ENCODE data around the gene SMLR1.
"Not testable (repeated sequence)": the region's sequence is repeated elsewhere in the genome, so short reads cannot be mapped to it uniquely, and the experiment has no call there.

The SMLR1 gene

DNA sequence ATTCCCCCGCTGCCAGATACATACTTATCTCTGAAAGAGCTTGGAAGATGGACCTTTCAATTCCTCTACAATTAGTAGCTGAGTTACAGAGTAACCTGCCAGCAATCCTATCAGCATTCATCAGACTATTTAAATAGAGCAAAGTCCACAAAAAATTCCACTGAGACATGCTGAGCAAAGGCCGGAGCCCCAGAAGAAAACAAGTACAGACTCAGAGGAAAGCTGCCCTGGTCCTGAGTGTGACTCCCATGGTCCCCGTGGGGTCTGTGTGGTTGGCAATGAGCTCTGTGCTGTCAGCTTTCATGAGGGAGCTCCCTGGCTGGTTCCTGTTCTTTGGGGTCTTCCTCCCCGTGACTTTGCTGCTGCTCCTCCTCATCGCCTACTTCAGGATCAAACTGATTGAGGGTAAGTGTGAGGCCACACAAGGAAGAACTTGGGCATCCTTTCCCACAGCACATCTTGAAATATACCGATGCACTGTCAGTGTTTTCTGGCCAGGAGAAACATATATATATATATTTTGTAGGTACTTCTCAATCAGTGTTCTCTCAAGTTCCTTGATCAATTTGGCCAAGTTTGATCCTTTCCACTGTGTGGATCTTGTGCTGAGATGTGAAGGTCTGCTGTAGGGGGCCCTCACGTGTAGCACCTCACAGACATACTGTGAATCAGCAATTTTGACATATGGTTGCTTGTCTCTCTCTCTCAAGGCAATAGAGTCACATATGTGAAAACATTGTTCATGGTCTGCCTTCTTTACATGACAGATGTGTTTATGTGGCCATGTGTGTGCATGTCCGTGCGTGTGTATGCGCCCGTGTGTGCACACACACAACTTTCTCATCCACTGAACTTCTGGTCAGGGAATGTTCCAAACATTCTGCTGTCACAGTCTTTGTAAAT is at the start of gene SMLR1:
TSS of gene SMLR1 (plus strand) at position 160 of the 903 bp plus-strand sequence. CDS start at position 168, 8 bp downstream.
- no peak for DNase-seq (ENCODE audit: low read depth in 4 of 4, low spot score in 1 of 4)

DNA sequence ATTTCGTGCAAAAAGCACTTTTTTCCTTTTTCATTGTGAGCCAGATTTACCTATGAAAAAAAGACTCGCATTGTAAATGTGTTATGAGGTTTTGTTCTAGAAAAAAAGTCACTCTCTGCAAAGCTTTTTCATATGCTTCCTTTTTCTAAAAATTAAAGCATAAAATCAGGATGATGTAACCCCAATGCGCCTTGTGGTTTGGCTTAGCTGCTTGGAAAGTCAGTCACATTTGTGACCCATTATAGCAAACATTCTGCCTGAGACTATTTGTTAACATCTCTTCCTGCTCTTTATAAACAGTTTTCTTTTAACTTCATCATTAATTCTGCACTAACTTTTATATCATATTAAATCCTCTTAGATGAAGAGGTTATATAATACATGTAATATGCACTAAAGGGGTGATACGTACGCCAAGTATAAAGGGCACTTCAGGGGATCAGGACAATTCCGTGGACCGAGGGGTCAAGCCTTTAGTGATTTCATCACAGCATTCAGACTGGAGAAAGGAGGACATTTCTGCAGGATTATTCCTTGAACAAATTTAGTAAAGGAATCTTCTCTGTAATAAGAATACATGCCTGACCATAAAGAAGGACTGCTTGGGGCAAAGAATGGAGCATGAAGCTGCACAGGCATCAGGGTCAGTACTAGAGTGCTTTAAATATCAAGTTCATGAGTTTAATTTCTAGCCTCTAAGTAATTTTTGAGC is 48.1 kb upstream of the SMLR1 start:
- no peak for DNase-seq (ENCODE audit: low read depth in 4 of 4, low spot score in 1 of 4)

DNA sequence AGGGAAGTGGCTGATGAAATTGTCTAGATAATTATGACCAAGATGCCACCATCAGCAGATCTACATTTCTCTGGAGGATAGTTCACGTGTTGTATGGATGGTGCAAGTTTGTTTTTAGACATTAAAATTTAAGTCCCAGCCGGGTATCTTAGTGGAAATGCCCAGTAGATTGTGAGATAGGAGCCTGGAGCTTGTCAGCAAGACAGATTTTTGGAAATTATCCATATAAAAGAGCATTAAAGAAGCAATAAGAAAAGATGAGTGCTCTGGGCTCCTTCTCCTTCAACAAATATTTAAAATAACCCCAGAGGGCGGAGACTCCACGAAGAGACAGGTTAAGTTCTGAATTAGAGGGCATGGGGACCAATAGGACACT is 47.6 kb upstream of the SMLR1 start:
- DNase-seq (ENCODE audit: low read depth in 4 of 4, low spot score in 1 of 4): no peak

DNA sequence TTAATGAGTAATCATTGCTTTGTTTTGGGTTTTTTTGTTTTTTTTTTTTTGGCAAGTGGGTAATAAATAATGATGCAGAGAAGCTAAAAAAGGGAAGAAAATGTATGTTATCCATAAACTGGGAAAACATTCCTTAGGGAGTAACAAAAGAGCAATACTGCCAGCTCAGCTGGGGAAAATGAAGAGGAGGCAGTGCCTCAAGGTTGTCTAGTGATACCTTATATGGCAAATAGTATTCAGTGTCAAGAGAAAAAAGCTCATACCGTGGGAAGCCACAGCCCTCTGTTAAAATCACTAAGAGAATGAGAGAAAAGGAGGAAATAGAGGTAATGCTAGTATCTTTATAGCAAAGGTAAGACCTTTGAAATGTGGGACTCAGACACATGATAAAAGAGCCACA is 47.1 kb upstream of the SMLR1 start:
- no peak for DNase-seq (ENCODE audit: low read depth in 4 of 4, low spot score in 1 of 4)

DNA sequence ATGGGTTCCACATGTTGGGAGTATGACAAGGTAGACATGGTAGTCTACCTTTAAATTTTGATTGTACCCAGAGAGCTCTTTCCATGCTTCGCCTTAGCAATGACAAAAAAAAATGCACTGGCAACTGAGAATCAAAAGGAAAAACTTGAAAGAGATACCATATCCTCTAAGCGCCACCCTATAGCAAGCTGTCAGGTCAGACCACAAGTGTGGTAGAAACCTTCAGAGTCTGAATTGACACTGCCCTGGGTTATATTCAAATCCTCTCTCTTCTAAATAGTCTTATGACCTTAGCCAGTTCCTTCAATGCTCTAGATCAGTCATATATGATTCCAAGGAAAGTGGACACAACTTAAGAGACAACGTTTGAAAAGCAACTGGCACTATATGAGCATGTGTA is 45.6 kb upstream of the SMLR1 start:
- no peak for DNase-seq (ENCODE audit: low read depth in 4 of 4, low spot score in 1 of 4)

DNA sequence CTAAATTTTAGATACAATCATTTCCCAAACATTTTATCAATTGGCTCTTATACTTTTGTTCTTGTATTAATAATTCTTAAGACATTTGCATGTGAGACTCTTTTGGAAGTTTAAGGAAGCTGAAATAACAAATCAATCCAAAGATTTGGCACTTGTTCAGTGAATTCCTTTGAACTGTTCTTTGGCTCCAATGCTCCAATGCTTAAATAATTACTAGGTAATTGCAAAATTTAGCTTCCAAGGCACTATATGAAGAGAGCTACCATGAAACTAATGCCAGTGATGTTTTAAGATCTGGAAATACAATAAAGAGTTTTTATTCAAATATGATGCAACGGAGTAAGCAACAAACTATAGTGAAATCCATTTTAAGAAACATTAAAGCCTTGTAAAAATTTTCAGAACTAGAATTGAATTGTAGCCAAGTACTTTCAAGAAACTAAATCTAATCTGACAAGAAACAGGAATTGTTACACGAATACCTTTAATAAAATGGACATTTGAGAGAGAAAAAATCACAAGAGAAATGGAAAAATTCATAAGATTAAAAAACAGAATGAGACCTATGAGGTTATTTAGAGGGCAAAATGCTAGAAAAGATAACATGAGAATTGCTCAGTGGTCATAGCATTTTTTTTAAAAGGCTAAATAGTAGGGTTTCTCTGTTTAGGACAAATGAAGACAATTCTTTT is 43.6 kb upstream of the SMLR1 start:
- no peak for DNase-seq (ENCODE audit: low read depth in 4 of 4, low spot score in 1 of 4)

DNA sequence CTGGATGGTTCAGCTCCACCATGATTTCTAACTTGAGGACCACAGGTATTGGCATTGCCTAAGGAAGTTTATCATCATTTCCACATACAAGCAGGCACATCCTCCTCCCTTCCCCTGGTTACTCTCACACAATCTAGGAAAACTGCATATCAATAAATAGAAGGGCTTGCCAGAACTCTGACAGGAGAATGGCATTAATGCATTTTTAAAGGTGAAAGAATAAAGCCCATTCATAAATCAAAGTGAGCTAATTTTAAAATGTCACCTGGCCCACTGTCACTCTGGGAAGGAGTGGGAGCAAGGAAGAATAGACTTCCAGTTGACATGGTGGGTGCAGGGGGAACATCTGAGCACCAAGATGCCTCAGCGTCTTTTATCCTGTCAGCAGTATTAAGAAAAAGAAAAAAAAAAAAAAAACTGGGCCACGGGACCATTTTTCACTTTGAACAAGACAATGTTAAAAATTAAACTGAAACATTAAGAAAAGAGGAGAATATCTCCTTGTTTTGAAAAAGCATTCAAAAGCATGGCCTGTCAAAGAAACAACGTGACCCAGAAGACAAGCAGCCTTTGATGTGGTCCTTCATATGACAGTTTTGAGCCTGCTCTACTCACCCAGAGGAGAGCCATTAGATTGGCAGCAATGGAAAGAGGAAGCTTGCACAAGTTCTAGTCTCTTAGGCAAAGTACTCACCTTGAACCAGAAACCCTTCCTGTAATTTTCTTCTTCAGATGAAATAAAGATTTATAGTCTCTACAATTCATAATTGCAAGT is 39.3 kb upstream of the SMLR1 start:
- DNase-seq (ENCODE audit: low read depth in 4 of 4, low spot score in 1 of 4): no peak

DNA sequence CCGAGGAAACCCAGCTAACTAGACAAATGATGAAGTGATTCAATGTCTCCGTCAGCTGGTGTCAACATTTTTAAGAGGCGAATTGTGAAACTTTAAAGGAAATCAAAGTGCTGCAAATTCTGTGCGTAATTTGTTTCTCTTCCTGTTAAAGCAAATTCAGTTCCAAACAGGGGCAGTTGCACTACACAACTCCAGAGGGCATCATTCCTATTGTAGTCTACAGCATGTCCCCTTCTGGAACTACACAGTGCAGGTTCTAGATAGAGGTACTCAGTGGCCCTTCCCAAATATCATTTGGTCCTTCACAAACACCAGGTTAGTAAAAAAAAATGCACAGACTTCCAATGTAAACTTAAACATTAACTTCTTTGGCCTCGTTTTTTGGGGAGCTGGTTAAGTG is 38.3 kb upstream of the SMLR1 start:
- no peak for DNase-seq (ENCODE audit: low read depth in 4 of 4, low spot score in 1 of 4)

DNA sequence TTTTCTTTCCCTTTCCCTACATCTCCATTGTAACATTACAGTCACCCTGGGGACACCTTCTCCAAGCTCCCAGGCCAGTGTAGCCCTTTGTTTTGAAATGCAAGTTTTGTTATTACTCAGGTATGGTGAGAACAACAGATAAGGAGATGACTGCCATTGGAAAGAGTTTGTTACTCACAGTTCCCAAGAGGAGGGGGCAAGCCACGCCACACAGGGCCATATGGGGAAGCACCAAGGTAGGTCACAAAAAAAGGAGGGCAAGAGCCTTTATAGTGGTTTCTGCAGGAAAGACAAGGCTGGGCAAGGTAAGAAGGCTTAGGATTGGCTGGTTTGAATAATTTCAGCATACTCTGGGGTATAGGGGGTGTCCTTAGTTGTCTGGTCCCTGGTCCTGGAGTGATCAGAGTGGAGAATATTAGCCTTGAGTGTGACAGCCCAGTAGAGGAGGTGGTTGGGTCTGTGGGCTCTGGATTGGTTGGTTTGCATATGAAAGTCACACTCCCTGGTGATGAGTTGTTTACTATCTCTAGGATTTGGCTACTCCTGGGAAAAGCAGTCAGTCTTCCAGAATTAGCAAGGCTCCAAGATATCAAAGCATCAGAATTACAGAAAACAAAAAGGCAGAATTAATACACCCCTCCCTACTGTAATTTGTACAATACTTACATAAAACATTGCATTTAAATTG is 33.1 kb upstream of the SMLR1 start:
- DNase-seq (ENCODE audit: low read depth in 4 of 4, low spot score in 1 of 4): no peak

DNA sequence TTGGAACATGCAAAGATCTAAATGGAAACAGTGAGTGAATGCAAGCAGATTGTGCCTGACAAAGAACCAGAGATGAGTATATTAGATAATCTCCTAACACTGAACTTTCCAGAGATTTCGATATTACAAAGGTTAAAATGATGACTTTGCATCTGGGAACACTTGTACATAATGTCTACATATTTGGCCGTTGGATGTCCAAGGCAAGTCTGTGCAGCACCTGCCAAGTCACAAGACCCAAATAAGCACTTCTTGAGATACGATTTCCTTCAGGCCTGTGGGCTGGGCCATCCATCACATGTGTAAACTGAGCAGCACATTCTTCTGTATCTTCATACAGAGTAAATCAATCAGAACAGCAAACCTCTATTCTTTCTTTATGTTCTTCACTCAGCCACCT is 32.5 kb upstream of the SMLR1 start:
- DNase-seq (ENCODE audit: low read depth in 4 of 4, low spot score in 1 of 4): no peak

DNA sequence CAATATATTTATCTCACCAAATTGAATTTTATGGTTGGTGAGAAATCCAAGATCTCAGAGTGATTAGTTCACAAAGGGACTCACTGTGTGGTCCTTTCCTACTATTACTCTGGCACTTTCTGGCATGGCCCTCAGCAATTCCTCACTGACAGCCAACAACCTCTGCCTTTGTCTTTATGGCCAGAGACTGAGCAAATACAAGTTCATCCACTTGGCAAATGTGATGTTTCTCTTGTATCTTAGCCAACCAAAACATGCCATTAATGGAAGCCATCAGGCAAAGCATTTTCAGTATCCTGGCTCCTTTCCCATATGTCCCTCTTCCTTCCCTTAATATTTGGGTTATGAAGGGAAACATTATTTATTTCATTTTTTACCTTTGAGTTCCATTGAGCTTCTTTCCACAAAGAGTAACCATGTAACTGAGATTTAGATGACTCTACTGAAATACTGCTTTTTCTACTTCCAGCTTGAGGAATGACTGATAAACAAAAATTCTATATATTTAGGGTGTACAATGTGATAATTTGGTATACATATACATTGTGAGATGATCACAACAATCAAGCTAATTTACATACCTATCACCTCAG is 30.8 kb upstream of the SMLR1 start:
- DNase-seq (ENCODE audit: low read depth in 4 of 4, low spot score in 1 of 4): no peak

DNA sequence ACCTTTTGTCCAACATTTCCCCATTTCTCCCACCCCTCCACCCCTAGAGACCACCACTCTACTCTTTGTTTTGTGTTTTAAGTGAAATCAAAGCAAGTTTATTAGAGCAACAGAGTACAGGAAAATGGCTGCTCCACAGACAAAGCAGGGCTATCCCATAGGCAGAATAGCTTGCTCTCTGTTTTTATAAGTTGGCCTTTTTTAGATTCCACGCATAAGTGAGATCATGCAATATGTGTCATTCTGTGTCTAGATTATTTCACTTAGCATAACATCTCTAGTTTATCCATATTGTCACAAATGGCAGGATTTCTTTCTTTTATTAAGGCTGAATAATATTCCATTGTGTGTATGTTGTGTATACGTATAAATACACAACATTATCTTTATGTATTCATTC is 30.1 kb upstream of the SMLR1 start:
- DNase-seq (ENCODE audit: low read depth in 4 of 4, low spot score in 1 of 4): no peak

DNA sequence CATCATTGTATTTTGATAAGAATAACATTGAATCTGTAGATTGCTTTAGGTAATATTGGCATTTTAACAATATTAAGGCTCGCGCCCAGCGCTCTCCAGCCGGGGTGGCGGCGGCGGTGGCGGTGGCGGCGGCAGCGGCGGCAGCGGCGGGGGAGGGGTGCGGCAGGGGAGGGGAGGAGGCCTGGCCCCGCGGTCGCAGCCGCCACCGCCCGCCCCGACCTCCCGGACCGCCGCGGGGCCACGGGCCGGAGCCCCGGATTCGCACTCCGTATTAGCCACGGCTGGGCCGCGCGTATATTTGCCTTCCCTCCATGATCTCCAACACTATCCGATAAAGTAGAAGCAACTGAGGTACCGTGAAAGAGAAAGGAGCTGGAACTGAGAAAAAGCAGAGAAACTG is 25.8 kb upstream of the SMLR1 start:
- not testable (repeated sequence) for DNase-seq (ENCODE audit: low read depth in 4 of 4, low spot score in 1 of 4)

DNA sequence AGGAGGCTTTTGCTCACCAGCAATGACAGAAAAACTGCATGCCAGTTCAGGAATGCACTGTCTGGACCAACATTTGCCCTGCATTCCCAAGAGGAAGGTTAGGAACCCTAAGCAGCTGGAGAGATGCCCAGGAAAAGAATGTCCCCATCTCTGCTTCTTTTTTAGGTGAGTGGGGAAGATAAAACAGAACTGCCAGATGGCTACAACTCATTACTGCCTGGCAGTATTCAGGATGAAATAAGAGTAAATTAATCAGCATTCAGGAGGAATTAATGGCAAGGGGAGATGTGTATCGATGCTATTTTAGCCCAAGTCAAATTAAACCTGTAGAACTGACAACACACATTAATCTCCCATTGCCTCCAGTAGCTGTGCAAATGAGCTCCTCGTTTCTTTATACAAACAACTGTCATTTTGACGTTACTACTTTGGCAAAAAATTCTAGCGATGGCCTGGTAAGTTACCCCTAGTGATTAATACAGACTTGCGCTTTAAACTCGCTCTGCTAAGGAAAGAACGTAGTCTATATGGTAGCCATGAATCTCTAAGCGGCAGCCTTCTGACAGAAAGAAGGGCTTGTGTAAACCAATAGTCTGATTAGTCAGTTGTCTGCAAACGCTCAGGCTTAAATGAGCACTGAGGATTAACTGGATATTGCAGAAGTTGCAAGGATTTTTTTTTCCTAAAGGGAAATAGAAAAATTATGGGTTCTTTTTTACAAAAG is 16.7 kb upstream of the SMLR1 start:
- DNase-seq (ENCODE audit: low read depth in 4 of 4, low spot score in 1 of 4): no peak

DNA sequence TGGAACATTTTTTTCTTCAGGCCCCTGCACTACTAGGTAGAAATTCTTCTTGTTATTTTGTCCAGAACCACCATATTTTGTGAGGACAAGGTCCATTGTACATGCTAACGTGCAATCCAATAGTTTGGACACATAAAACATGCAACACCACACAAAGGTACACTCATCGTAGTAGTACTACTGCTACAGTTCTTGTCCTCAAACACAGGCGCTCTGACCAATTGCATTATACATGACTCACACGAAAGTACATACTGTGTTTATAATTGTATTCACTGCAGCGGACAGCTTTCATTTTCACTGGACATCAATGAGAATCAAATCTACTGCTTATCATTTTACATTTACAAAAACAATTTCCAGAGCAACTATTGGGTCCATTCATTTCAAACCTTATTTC is 15.3 kb upstream of the SMLR1 start:
- no peak for DNase-seq (ENCODE audit: low read depth in 4 of 4, low spot score in 1 of 4)

DNA sequence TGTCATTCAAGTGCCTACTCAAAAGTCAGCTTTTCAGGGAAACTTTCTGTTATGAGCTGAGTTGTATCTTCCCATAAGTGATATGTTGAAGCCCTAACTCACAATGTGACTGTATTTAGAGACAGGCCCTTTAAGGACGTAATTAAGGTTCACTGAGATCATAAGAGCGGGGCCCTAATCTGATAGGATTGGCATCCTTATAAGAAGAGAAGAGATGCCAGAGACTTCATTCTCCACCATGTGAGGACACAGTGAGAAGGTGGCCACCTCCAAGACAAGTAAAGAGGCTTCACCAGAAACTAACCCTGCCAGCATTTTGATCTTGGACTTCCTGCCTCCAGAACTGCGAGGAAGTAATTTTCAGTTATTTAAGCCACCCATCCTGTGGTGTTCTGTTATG is 12.7 kb upstream of the SMLR1 start:
- no peak for DNase-seq (ENCODE audit: low read depth in 4 of 4, low spot score in 1 of 4)

DNA sequence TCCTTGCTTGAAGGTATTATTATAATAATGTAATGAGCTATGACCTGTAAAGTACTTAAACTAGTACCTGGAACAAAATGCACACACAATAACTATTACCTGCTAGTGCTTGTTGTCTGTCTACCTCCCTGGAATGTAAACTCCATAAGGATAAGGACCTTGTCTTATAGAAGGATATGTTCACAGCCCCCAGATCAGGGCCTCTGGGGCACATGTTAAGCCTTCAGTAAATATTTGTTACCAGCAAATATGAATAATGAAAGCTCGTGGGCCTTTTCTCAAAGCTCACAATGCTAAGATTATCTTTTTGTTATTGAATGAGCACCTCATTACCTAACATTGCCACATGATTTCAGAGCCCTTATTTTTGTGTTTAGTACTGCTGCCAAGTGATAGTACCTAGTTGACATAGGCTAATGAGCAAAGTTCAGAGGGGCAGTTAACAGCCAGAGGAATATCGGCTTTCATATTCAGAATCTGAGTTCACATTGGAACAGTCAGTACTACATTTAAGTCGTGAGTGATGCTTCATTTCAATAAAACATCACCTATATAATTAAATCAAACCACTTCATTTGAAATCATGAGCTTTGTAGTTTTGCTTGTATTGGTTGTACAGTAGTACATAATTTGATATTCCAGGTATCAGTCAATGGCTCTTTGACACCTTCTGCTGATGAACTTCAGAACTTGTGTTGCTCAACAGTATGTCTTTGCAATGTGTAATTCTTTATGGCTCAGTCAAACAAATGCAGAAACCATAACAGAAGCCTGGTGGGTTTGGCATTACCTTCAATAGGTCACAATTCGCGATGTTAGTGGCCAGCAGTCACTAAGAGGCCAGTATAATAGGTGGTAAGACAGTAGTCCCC is 11.8 kb upstream of the SMLR1 start:
- no peak for DNase-seq (ENCODE audit: low read depth in 4 of 4, low spot score in 1 of 4)

DNA sequence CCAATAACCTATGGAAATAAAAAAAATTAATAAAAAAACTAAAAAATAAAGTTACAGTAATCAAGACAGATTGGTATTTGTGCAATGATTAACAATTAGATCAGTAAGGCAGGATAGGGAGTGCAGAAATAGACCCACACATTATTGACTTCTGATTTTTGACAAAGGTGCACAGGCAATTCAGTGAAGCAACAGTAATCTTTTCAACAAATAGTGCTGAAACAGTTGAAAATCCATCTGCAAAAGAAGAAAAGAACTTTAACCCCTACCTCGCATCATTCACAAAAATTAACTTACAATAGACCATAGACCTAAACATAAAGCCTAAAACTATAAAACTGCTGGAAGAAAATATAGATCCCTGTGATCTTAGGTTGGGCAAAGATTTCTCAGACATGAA is 4.5 kb upstream of the SMLR1 start:
- DNase-seq (ENCODE audit: low read depth in 4 of 4, low spot score in 1 of 4): no peak
